GM19351 (cell line): ENCODE data around the gene RARRES2.

Experiments
- ATAC-seq: cut with Tn5 transposase; IDR thresholded peaks from one replicate; pipeline ENCODE4 v1.9.1; 2021; ENCODE audit warnings: mild to moderate bottlenecking, moderate library complexity; ENCODE audit not compliant: unreplicated experiment

Gene RARRES2

GRCh38 chr7:150363370-150363769 is 21.9 kb upstream of the RARRES2 start:
- no peak for ATAC-seq

GRCh38 chr7:150361807-150362621 is 20.6 kb upstream of the RARRES2 start:
- no peak for ATAC-seq

- no peak for ATAC-seq
Measured at GRCh38 chr7:150361402-150361801, 20.0 kb upstream of the RARRES2 start.

GRCh38 chr7:150360363-150361058 is 19.1 kb upstream of the RARRES2 start:
- no peak for ATAC-seq

- ATAC-seq, result no peak
Measured at GRCh38 chr7:150359622-150360362, 18.4 kb upstream of the RARRES2 start.

GRCh38 chr7:150358988-150359621 is 17.7 kb upstream of the RARRES2 start:
- ATAC-seq, result no peak

- ATAC-seq, result no peak
Measured at GRCh38 chr7:150358433-150358832, 17.0 kb upstream of the RARRES2 start.

- no peak for ATAC-seq
Measured at GRCh38 chr7:150357771-150358427, 16.5 kb upstream of the RARRES2 start.

GRCh38 chr7:150357270-150357669 is 15.8 kb upstream of the RARRES2 start:
- peak; percentile 71 for ATAC-seq

- peak; percentile 54 for ATAC-seq
Measured at GRCh38 chr7:150356265-150356897, 15.0 kb upstream of the RARRES2 start.

GRCh38 chr7:150355666-150356059 is 14.2 kb upstream of the RARRES2 start:
- ATAC-seq, result no peak

GRCh38 chr7:150351587-150352194 is 10.3 kb upstream of the RARRES2 start:
- ATAC-seq, result no peak

GRCh38 chr7:150346922-150347321 is 5.5 kb upstream of the RARRES2 start:
- ATAC-seq, result no peak

GRCh38 chr7:150345012-150345411 is 3.6 kb upstream of the RARRES2 start:
- no peak for ATAC-seq

GRCh38 chr7:150344299-150344698 is 2.9 kb upstream of the RARRES2 start:
- ATAC-seq, result no peak

- no peak for ATAC-seq
Measured at GRCh38 chr7:150343225-150343624, 1.8 kb upstream of the RARRES2 start.

GRCh38 chr7:150342121-150342408 is 636 bp upstream of the RARRES2 start:
- ATAC-seq, result no peak

- no peak for ATAC-seq
Measured at GRCh38 chr7:150340875-150341262, 560 bp downstream of the RARRES2 start.

GRCh38 chr7:150340024-150340749 is 1.2 kb downstream of the RARRES2 start:
- no peak for ATAC-seq
